ENCODE data around the gene GRM7.

GRM7 gene

DNA sequence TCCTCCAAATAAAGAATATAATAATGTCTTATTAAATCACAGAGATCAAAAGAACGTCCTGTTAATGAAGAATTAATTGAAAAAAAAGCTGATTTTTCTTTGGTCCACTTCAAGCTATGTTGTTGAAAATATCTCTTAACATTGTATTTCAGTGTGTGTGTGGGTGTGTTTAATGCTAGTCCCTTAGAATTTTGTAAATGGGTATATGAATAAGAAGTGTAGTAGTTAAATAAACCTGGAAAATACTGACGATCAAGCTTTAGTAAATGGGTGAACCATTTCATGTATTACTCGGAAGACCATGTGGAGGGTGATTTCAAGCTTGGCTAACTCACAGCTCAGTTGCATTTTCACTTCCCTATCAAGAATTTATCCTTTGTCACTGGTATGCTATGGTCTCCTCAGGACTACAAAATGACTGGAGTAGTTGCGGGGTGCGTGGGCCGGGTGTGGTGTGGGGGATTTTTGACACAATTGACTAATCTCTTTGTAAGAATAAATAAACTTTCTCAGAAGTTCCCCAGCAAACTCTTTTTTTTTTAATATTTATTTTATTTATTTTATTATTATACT is 586.4 kb downstream of the GRM7 start:
- no peaks in the 10 kb centered on the region for H3K36me3 ChIP-seq (replicated peaks; ENCODE audit: insufficient read depth, low read length)
- no peak overlapping the region for H3K4me2 ChIP-seq (ENCODE audit: low read depth, low read length)
- H3K9ac ChIP-seq (ENCODE audit: low read length): no peak overlapping the region
- no peak for TF ChIP-seq CTCF (IDR thresholded peaks at IDR 0.05; ENCODE audit: low read length)
- no peak for TF ChIP-seq EZH2 (optimal IDR thresholded peaks at IDR 0.05; ENCODE audit: low read depth, low read length)
- H3K9me2 ChIP-seq (replicated peaks; ENCODE audit: insufficient read depth, low read length): no peaks in the 10 kb centered on the region
- H3K4me1 ChIP-seq (ENCODE audit: low read length): no peaks in the 10 kb centered on the region
- H3K4me3 ChIP-seq (ENCODE audit: low read length): no peak overlapping the region
- no peaks in the 10 kb centered on the region for H4K20me1 ChIP-seq (ENCODE audit: insufficient read depth, low read length)
- no peaks in the 10 kb centered on the region for H3F3A ChIP-seq (ENCODE audit: insufficient read depth, low read length)
- no peak overlapping the region for H3K27ac ChIP-seq (ENCODE audit: low read length)
- H3K9me3 ChIP-seq (replicated peaks; ENCODE audit: insufficient read depth, low read length): no peaks in the 10 kb centered on the region
- no peaks in the 10 kb centered on the region for H3K79me2 ChIP-seq (ENCODE audit: low read length)
- DNase-seq: no peak
- no peaks in the 10 kb centered on the region for H3K27me3 ChIP-seq (replicated peaks; ENCODE audit: insufficient read depth, low read length)
- H2AFZ ChIP-seq (ENCODE audit: low read length): no peak overlapping the region

- H3K9me3 ChIP-seq (replicated peaks; ENCODE audit: insufficient read depth, low read length): no peaks in the 10 kb centered on the region
- H3K79me2 ChIP-seq (ENCODE audit: low read length): no peaks in the 10 kb centered on the region
- no peak overlapping the region for H2AFZ ChIP-seq (ENCODE audit: low read length)
- TF ChIP-seq EZH2phosphoT487 (IDR thresholded peaks at IDR 0.05; ENCODE audit: low read length) (no peak), EZH2 (optimal IDR thresholded peaks at IDR 0.05; ENCODE audit: low read depth, low read length) (no peak), CTCF (IDR thresholded peaks at IDR 0.05; ENCODE audit: low read length) (no peak)
- no peaks in the 10 kb centered on the region for H3K9me2 ChIP-seq (replicated peaks; ENCODE audit: insufficient read depth, low read length)
- H3K4me2 ChIP-seq (ENCODE audit: low read depth, low read length): no peak overlapping the region
- DNase-seq: no peak
- H3K36me3 ChIP-seq (replicated peaks; ENCODE audit: insufficient read depth, low read length): no peaks in the 10 kb centered on the region
- no peak overlapping the region for H3K9ac ChIP-seq (ENCODE audit: low read length)
- H3F3A ChIP-seq (ENCODE audit: insufficient read depth, low read length): no peaks in the 10 kb centered on the region
- H3K27ac ChIP-seq (ENCODE audit: low read length): no peak overlapping the region
- H3K27me3 ChIP-seq (replicated peaks; ENCODE audit: insufficient read depth, low read length): no peaks in the 10 kb centered on the region
- H3K4me3 ChIP-seq (ENCODE audit: low read length): no peak overlapping the region
- H4K20me1 ChIP-seq (ENCODE audit: insufficient read depth, low read length): no peaks in the 10 kb centered on the region
- H3K4me1 ChIP-seq (ENCODE audit: low read length): no peaks in the 10 kb centered on the region
These were observed 595.5 kb downstream of the GRM7 start for GRCh38 chr3:7456386-7456785.

- H3K27ac ChIP-seq (ENCODE audit: low read length): no peak overlapping the region
- no peak overlapping the region for H2AFZ ChIP-seq (ENCODE audit: low read length)
- H3K4me2 ChIP-seq (ENCODE audit: low read depth, low read length): no peak overlapping the region
- H3K9me3 ChIP-seq (replicated peaks; ENCODE audit: insufficient read depth, low read length): no peaks in the 10 kb centered on the region
- no peaks in the 10 kb centered on the region for H3K36me3 ChIP-seq (replicated peaks; ENCODE audit: insufficient read depth, low read length)
- no peaks in the 10 kb centered on the region for H3K9me2 ChIP-seq (replicated peaks; ENCODE audit: insufficient read depth, low read length)
- H3K27me3 ChIP-seq (replicated peaks; ENCODE audit: insufficient read depth, low read length): no peaks in the 10 kb centered on the region
- no peaks in the 10 kb centered on the region for H3F3A ChIP-seq (ENCODE audit: insufficient read depth, low read length)
- H3K9ac ChIP-seq (ENCODE audit: low read length): no peak overlapping the region
- H3K79me2 ChIP-seq (ENCODE audit: low read length): no peaks in the 10 kb centered on the region
- no peaks in the 10 kb centered on the region for H4K20me1 ChIP-seq (ENCODE audit: insufficient read depth, low read length)
- H3K4me1 ChIP-seq (ENCODE audit: low read length): no peaks in the 10 kb centered on the region
- H3K4me3 ChIP-seq (ENCODE audit: low read length): no peak overlapping the region
- TF ChIP-seq EZH2 (optimal IDR thresholded peaks at IDR 0.05; ENCODE audit: low read depth, low read length) (no peak), CTCF (IDR thresholded peaks at IDR 0.05; ENCODE audit: low read length) (no peak), EZH2phosphoT487 (IDR thresholded peaks at IDR 0.05; ENCODE audit: low read length) (no peak)
- DNase-seq: peak; percentile 27
These were observed 600.4 kb downstream of the GRM7 start for GRCh38 chr3:7461202-7461825.
